Superior temporal gyrus (tissue), 1 donor: ENCODE results near the gene SLC16A5.

Experiments used
- DNase-seq: peaks from one replicate; pipeline ENCODE4 v3.0.0-alpha.2; 2016; ENCODE audit errors: extremely low spot score

Gene SLC16A5

DNA sequence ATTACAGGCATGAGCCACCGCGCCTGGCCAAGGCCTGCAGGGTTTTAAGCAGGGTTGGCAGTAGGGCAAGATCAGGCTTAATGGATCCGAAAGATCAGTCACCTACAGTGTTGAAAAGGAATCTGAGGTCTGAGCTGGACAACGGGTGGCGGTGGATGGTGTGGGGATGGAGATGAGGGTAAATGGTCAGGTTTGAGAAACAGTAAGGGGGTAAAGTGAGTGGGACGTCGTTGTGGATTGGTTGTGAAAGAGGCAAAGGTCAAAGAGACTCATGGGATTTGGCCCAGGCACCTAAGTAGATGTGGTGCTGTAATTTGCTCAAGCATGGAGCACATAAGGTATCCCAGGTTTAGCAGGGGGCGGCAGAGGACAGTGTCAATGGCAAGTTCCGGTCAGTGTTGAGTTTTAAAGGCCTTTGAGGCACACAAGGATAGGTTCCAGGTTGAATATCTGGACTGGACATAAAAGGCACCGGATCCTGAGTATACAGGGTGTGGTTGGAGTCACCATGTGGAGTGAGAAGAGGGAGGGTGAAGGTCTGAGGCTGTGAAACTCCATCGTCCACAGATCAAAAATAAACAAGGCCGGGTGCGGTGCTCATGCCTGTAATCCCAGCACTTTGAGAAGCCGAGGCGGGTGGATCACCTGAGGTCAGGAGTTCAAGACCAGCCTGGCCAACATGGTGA, 1.1 kb upstream of the SLC16A5 start:
- DNase-seq: no peak

DNA sequence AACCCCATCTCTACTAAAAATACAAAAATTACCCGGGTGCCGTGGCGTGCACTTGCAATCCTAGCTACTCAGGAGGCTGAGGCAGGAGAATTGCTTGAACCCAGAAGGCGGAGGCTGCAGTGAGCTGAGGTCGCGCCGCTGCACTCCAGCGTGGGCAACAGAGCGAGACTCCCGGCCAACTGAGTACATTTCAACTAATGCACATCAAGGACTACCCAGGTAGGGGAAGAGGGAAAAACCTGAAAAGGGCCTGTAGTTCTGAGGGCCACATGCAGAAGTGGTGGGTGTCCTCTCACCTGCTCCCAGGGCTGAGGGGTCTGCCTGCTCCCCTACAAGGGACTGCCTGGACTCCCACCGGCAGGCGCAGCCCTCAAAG, 584 bp upstream of the SLC16A5 start:
- DNase-seq: no peak

- DNase-seq: no peak
Observed at GRCh38 chr17:75088465-75089417, 987 bp downstream of the SLC16A5 start.

- DNase-seq: no peak
Observed at GRCh38 chr17:75090871-75091854, 3.4 kb downstream of the SLC16A5 start.

DNA sequence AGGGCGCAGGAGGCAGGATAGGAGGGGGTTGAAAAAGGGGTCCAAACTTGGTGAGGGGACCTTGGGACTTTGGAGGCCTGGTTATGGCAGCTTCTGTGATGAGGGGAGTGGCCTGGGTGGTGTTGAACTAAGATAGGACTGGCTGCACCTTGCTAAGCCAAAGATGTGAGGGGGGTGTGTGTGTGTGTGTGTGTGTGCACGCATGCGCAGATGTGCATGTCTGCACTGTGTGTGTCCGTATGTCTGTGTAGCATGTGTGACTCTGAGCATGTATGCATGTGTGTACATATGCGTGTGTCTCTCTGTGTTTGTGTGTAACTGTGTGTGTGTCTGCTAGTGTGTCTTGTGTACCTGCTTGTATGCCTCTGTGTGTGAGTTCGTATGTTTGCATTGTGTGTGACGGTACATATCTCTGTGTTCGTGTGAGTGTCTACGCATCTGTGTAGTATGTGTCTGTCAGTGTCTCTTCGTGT, 4.1 kb downstream of the SLC16A5 start:
- DNase-seq: no peak

GRCh38 chr17:75093548-75094158, 5.9 kb downstream of the SLC16A5 start:
- no peak for DNase-seq

DNA sequence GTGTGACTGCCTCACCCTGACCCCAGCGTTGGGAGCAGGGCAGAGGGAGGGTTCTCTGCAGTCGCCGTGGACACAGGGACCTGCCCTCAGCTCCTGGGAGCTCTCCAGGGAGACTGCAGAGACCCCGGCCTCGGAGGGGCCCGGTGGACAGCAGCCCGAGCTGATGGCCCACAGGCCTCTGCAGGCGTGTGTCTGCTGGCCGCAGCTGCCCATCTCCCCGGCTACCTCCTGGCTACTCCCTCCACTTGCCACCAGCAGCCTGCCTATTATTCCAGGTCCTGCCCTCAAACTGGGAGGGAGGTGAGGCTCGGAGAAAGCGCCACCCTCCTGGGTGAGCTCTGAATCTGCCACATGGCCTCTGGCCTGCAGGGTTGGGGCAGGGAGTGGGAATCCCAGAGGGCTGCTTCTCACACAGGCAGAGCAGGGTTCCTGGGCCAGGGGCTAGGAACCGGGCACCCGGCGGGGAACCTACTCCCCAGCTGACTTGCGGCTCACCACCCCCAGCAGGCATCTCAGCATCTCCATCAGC, 7.2 kb downstream of the SLC16A5 start:
- DNase-seq: no peak

- no peak for DNase-seq
Observed at GRCh38 chr17:75096082-75096625, 8.4 kb downstream of the SLC16A5 start.

DNA sequence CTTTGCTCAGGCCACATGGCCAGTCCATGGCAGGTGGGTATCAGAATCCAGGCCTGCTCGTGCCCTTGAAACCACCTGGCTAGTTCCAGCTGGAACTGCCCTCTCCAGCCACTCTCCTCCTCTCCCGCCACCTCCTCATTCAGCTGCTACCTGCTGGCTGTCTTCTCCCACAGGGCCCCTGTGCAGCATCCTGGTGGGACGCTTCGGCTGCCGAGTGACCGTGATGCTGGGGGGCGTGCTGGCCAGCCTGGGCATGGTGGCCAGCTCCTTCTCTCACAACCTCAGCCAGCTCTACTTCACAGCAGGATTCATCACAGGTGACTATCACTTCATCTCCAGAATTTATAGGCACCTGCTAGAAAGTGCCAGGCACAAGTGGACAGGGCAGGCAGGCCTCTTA, 10.1 kb downstream of the SLC16A5 start:
- no peak for DNase-seq

DNA sequence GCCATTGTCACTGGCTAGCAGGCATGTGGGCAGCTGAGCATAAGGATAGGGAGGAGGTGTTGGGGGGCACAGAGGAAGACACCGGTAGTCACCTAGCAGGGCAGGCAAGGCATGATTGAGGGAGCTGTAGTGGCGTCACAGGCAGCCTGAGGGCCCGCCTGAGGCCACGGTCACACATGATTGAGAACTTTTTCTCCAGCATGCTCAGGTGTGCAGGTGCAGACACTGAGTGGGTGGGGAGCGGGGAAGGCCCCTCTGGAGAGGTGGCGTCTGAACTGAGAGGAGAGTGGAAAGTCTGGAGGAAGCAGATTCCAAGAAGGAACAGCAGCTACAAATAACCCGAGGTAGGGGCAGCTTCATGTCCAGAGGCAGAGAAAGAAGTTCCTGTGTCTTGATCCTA, 11.1 kb downstream of the SLC16A5 start:
- no peak for DNase-seq

GRCh38 chr17:75099881-75100595, 12.3 kb downstream of the SLC16A5 start:
- no peak for DNase-seq

DNA sequence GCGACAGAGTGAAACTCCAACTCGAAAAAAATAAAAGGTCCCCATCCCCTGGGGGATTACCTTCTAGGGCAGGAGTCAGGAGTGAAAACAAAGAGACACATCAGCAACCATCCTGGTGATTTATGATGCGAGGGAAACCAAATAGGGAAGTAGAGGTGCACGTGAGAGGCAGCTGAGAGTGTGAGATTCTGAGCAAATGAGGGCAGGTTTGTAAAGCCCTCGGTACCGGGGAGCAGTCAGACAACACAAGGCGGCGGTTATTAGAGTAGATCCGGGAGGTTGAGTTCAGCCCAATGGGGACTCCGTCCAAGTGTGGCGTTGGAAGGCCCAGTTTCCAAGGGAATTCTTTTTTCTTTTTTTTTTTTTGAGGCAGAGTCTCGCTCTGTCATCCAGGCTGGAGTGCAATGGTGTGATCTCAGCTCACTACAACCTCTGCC, 14.6 kb downstream of the SLC16A5 start:
- DNase-seq: no peak

GRCh38 chr17:75103601-75104554, 16.1 kb downstream of the SLC16A5 start:
- DNase-seq: no peak

- DNase-seq: no peak
Observed at GRCh38 chr17:75105126-75106080, 17.6 kb downstream of the SLC16A5 start.

GRCh38 chr17:75108193-75108592, 20.4 kb downstream of the SLC16A5 start:
- no peak for DNase-seq

DNA sequence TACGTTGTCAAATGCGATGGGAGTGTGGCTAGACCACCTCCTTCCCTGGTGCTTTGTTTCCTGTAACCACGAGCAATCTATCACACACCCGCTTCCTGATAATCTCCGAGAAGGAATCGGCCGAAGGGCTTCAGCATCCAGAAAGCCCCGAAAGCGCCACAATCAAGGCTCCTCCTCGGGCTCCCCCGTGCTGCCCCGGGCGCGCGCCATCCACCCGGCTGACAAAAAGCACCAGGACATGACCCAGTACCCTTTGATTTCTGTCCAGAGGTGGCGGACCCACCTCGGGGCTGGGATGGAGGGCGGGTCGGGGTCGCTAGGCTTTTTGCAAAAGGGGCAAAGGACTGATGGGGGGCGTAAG, 21.3 kb downstream of the SLC16A5 start:
- DNase-seq: no peak

GRCh38 chr17:75109407-75110233, 21.9 kb downstream of the SLC16A5 start, which contains the start of gene ARMC7:
Gene ARMC7 (plus strand): TSS chr17:75109969. CDS start chr17:75110289, 320 bp downstream.
- DNase-seq: peak; percentile 86
